ENCODE results near the gene ANXA5.

ANXA5 gene

DNA sequence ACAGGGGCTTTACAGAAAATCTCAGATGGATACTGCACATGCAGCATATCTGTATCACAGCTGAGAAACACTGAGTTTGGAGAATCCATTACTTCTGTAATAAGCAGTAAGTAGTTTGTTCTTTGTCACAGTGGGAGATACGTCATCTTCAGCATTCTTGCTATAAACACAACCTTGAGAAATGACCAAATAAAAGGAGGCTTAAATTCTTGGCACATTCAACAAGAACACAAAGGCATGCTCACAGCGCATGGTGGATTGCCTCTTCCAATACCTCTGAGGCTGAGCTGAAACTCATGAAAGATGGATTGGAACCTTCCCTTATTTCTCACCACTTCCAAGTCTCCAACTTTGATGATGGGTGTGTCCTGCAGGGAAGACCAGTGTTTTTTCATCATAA, 54.5 kb downstream of the ANXA5 start:
- no peak for DNase-seq (ENCODE audit: low spot score)

DNA sequence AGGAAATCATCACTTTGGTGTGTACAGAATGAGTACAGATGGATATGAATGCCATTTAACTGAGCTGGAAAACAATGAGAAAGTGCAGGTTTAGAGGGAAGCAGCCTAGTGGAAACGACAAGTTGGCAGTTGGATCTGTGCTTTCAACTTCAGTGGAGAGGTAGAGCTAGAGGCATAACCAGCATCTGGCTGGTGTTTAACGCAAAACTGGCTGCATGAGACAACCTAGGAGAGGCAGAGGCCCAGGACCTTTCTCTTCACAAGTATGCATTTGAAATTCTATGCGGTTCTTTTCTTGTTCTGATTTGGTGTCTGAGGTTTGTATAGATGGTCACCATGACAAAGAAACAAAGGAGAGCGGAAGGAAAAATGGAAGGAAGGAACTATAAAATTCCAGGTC, 63.1 kb downstream of the ANXA5 start:
- no peak for DNase-seq (ENCODE audit: low spot score)

DNA sequence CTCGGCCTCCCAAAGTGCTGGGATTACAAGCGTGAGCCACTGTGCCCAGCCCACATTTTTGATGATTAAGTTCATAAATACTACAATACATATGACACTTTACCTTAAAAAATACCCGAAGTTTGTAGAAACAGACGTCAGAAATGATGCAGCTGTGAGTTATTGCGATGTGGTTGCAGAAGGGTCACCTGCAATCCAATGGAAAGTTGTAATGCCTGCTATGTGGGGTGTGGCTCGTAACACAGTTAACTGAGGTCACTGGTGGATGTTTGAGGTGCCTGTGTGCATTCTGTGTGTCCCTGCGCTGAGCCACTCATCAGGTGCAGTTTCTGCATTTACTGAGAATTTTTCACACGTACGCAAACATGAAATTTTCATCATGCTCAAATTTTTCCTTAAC, 64.1 kb downstream of the ANXA5 start:
- DNase-seq (ENCODE audit: low spot score), result no peak
